IPS-NIHi7 (cell line): ENCODE measurements around the gene GMIP.
"Not testable (repeated sequence)": the region's sequence is repeated elsewhere in the genome, so short reads cannot be mapped to it uniquely, and the experiment has no call there.

ENCODE experiments used
- DNase-seq: peaks from one replicate; pipeline ENCODE4 v3.0.0; 2012; ENCODE audit warnings: mixed read lengths; ENCODE audit errors: extremely low spot score

The GMIP gene, protein sequence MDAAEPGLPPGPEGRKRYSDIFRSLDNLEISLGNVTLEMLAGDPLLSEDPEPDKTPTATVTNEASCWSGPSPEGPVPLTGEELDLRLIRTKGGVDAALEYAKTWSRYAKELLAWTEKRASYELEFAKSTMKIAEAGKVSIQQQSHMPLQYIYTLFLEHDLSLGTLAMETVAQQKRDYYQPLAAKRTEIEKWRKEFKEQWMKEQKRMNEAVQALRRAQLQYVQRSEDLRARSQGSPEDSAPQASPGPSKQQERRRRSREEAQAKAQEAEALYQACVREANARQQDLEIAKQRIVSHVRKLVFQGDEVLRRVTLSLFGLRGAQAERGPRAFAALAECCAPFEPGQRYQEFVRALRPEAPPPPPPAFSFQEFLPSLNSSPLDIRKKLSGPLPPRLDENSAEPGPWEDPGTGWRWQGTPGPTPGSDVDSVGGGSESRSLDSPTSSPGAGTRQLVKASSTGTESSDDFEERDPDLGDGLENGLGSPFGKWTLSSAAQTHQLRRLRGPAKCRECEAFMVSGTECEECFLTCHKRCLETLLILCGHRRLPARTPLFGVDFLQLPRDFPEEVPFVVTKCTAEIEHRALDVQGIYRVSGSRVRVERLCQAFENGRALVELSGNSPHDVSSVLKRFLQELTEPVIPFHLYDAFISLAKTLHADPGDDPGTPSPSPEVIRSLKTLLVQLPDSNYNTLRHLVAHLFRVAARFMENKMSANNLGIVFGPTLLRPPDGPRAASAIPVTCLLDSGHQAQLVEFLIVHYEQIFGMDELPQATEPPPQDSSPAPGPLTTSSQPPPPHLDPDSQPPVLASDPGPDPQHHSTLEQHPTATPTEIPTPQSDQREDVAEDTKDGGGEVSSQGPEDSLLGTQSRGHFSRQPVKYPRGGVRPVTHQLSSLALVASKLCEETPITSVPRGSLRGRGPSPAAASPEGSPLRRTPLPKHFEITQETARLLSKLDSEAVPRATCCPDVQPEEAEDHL

DNA sequence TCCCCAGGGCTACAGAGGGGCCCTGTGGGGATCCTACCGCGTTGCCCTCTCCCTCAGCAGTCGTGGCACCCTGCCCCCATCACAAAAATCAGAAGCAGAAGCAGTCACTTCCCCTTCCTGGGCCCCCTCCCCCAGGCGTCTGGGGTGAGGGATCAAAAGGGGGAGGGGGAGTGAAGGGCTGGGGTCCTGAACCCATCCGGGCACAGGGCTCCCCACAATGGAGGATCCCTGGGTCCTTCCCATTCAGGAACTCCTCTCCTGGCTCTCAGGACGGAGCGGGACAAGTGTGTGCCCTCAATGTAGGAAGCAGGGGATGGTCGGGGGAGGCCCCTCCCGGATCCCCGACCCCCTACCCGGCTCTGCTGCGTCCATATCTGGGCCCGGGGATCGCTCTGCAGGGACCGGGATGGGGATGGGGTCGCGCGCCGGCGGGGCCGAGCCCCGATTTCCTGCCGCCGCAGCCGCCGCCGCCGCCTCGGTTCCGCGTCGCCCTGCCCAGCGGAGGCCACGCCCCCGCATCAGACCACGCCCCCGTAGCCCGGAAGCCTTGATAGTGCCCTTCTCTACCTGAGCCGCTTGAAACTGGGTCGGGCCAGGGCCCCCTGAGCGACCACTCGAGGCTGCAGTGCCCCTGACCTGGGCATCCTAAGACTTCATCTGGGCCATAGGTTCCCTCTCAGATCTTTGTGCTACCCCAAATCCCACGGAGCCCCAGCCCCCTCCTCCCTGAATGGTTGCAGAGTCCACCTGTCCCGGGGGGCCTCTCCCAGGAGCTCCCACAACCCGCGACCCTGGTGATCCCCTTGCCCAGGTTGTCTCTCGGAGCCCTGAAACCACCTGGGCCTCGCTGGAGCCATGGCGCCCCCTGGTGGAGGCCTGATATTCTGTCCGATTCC lies at the start of gene GMIP:
GMIP (minus strand) TSS at position 500 of the 896 bp plus-strand sequence; CDS start at position 372, 128 bp downstream.
- DNase-seq, result peak; percentile 97

DNA sequence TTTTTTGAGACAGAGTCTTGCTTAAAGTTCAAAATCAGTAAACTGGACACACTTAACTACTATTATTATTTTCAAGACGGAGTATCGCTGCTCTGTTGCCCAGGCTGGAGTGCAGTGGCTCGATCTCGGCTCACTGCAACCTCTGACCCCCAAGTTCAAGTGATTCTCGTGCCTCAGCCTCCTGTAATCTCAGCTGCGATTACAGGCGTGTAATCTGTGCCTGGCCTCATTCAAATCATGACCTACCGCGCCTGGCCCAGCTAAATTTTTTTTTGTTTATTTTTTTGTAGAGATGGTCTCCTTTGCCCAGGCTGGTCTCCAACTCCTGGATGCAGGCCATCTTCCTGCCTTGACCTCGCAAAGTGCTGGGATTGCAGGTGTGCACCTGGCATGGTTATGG lies 48.2 kb upstream of the GMIP start:
- DNase-seq, result no peak

DNA sequence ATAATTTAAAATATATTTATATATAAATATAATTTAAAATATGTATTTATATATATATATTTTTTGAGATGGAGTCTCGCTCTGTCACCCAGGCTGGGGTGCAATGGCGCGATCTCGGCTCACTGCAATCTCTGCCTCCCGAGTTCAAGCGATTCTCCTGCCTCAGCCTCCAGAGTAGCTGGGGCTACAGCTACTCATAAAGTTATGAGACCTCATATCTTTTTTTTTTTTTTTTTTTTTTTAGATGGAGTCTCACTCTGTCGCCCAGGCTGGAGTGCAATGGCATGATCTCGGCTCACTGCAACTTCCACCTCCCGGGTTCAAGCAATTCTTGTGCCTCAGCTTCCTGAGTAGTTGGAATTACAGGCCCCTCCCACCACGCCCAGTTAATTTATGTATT lies 45.6 kb upstream of the GMIP start:
- DNase-seq, result not testable (repeated sequence)

DNA sequence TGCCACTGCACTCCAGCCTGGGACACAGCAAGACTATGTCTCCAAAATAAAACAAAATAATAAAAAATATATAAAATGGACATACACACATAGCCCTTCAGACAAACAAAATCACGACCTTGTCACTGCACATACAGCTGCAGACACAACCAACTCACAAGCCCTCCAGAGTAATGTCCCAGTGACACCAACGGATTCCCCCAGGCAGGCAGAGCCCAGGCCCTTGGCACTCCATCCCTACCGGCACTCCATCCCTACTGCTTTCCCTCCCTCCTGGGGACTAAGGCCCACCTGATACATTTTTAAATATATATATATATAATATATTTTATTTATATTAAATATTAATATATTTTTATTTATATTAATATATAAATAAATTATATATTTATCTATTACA lies 43.6 kb upstream of the GMIP start:
- peak; percentile 14 for DNase-seq

DNA sequence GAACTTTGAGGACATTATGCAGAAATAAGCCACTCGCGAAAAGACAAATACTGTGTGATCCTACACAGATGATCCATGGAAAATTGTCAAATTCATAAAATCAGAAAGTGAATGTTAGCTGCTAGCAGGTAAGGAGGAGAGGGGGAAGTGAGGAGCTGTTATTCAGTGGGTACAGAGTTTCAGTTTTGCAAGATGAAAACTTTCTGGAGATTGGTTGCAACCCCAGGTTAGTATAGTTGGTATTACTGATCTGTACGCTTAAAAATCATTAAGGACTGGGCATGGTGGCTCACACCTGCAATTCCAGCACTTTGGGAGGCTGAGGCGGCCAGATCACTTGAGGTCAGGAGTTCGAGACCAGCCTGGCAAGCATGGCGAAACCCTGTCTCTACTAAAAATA lies 43.1 kb upstream of the GMIP start:
- no peak for DNase-seq

DNA sequence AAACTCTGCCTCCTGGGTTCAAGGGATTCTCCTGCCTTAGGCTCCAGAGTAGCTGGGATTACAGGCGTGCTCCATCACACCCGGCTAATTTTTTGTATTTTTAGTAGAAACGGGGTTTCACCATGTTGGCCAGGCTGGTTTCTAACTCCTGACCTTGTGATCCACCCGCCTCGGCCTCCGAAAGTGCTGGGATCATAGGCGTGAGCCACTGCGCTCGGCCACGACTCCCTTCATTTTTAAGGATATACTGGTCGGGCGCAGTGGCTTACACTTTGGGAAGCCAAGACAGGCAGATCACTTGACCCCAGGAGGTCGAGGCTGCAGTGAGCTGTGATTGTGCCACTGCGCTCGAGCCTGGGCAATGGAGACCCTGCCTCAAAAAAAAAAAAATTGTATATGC lies 42.7 kb upstream of the GMIP start:
- not testable (repeated sequence) for DNase-seq

DNA sequence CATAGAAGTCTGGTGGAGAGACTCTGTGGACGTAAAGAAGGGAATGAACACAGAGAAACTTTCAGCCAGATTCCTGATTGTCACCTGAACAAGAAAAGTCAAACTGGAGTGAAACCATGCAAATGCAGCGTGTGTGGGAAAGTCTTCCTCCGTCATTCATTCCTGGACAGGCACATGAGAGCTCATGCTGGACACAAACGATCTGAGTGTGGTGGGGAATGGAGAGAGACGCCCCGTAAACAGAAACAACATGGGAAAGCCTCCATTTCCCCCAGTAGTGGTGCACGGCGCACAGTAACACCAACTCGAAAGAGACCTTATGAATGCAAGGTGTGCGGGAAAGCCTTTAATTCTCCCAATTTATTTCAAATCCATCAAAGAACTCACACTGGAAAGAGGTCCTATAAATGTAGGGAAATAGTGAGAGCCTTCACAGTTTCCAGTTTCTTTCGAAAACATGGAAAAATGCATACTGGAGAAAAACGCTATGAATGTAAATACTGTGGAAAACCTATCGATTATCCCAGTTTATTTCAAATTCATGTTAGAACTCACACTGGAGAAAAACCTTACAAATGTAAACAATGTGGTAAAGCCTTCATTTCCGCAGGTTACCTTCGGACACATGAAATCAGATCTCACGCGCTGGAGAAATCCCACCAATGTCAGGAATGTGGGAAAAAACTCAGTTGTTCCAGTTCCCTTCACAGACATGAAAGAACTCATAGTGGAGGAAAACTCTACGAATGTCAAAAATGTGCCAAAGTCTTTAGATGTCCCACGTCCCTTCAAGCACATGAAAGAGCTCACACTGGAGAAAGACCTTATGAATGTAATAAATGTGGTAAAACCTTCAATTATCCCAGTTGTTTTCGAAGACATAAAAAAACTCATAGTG lies 36.0 kb upstream of the GMIP start:
- no peak for DNase-seq

DNA sequence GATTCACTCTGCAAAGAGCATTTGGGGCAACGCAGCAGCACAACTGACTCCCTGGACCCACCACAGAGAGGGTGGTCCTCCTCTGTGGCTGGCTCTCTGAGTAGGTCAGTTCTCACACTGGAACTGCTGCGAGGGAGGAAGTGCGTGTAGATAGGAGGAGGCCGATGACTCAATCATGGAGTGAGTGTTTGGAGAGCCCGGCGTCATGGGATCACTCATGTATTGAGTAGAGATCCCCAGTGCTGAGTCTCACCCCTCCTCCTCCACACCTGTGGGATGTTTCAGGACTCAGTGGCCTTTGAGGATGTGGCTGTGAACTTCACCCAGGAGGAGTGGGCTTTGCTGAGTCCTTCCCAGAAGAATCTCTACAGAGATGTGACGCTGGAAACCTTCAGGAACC lies 34.1 kb upstream of the GMIP start:
- no peak for DNase-seq

DNA sequence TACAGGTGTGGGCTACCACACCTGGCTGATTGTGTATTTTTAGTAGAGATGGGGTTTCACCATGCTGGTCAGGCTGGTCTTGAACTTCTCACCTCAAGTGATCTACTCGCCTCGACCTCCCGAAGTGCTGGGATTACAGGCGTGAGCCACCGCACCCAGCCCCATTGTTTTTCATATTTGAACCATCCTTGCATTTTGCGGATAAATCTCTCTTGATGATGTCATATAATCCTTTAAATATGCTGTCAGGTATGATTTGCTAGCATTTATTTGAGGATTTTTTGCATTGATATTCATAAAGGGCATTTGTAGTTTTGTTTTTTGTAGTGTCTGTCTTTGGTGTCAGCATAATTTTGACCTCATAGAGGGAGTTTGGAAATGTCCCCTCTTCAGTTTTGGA lies 30.9 kb upstream of the GMIP start:
- DNase-seq, result no peak

DNA sequence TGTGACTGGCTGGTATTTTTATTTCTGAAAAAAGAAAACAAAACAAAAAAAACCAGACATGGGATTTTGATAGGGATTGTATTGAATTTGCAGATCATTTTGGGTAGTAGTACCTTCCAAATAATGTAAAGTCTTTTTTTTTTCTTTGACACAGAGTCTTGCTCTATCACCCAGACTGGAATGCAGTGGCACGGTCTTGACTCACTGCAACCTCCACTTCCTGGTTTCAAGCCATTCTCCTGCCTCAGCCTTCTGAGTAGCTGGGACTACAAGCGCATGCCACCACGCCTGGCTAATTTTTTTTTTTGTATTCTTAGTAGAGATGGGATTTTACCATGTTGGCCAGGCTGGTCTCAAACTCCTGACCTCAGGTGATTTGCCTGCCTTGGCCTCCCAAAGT lies 29.4 kb upstream of the GMIP start:
- DNase-seq, result no peak

DNA sequence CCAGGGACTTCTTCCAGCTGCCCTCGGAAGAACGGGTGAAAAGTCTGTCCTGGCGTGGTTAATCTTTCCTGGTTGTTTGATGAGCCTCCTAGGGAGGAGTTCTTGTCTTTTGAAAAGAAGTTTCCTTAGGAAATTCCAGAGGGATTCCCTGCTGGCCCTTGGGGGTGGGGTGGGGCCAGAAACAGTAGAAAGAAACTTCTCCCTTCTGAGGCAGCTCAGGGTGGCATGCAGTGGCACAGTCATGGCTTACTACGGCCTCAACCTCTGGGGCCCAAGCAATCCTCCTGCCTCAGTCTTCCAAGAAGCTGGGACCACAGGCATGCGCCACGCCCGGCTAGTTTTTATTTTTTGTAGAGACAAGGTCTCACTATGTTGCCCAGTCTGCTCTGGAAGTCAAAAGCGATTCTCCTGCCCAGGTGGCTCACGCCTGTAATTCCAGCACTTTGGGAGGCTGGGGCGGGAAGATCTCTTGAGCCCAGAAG lies 26.7 kb upstream of the GMIP start:
- peak; percentile 53 for DNase-seq

DNA sequence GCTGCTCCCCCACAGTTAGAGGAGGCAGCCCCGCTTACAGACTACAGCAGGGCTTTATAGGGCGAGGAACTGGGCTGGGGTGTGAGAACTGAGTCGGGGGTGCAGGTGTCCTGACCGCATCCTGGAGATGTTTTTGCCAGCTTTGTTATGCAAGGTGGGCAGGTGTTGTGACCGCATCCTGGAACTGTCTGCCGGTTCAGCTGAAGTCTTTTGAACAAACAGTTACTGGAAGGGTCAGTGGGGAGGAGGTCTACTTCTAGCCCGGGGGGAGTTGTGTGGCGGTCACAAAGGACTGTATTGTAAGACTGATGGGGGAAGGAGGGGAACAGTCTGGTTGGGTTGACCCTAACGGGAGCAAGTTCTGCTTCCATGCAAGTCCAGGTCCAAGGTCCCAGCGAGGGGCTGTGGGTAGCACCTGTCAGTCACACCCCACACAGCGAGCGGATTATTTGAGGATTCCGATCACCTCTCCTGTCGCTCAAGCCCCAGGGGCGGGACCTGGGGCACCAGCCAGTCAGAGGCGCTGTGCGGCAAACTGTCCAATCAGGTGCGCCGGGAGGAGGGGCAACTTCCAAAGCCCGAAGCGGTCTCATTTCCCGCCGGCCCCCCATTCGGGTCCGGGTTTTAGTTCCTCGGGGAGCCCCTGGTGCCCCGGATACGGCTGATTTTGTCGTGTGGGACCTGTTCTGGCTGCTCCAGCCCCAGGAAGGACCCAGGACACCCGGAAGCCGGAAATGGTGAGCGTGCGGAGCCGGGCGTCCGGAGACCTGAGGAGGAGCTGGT lies 25.0 kb upstream of the GMIP start, which contains the start of gene ZNF101:
ZNF101 (plus strand) TSS at position 610 of the 783 bp plus-strand sequence; CDS start at position 735, 125 bp downstream.
- peak; percentile 95 for DNase-seq

DNA sequence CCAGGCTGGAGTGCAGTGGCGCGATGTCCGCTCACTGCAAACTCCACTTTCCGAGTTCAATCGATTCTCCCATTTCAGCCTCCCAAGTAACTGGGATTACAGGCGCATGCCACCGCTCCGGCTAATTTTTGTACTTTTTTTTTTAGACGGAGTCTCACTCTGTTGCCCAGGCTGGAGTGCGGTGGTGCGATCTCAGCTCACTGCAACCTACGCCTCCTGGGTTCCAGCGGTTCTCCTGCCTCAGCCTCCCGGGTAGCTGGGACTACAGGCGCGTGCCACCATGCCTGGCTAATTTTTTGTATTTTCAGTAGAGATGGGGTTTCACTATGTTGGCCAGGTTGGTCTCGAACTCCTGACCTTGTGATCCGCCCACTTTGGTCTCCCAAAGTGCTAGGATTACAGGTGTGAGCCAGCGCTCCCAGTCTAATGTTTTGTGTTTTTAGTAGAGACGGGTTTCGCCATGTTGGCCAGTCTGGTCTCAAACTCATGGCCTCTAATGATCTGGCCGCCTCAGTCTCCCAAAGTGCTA lies 22.0 kb upstream of the GMIP start:
- DNase-seq, result not testable (repeated sequence)

DNA sequence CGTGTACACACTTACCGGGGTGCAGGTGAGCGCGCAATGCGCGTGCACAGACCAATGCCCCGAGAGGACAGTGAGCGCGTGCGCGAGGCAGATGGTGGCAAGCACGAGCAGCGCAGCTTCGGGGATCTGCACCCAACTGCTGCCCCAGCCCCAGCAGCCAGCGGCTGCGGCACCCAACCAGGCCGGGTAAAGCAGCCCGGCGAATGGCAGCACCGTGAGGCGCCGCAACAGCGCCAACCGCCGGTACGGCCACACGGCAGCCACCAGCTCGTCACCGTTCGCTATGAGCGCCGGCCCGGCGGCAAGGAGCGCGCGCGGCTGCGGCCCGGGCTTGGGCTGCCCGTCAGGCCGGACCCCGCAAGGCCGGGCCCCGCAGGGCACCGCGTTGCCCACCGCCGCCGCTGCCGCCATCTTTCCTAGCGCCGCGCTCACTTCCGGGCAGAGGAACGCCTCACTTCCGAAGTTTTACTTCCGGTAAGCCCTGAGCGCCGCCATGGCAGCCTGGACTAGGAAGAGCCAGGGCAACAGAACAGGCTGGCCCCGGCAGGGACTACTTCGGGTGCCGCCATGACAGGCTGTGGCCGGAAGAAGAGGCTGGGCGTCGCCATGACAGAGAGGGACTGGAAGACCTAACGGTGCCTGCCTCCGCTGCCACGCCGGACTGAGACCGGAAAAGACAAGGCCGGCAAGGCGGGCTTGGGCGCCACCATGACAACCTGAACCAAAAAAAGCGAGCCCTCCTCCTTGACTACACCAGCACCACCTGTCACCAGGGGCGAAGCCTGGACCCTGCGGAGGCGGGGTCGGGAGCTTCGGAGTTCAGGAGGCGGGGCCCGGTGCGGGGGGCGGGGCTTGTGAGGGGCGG lies 20.0 kb upstream of the GMIP start, which contains the start of gene ATP13A1:
ATP13A1 (minus strand) TSS at position 421 of the 865 bp plus-strand sequence; CDS start at position 411, 10 bp downstream.
- peak; percentile 91 for DNase-seq

DNA sequence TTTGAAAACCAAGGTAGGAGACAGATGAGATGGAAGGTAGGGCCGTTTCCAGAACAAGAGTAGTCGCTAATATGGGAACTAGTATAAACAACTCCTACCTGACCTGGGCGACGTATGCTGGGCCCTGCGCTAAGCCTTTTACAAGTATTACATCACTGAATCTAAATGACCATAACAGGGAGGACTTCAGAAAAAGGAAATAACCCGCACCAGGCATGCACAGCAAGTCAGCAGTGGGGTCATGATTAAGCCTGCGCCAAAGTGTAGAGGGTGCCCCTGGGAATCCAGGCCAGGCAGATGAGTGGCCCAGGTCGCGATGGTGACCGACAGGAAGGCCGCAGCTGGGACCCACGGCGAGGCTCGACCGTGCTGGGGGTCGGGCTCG lies 19.4 kb upstream of the GMIP start:
- DNase-seq, result no peak

DNA sequence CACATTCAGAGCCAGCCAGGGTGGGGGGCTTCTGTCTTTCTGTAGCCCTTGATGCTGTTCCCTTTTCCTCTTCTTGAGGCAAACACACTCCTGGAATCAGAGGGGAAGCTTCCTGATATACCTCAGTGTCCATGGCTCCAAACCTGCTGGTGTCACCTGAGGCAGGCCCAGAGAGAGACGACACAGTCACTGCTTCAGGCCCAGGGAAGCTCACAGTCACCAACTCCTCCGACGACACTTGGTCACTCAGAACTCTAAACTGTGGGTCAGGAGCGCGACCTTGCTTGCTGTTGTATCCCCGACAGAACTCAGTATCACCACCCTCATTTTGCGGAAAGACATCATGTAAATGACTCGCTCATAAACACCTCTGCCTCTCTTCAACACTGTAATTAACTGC lies 18.9 kb upstream of the GMIP start:
- DNase-seq, result no peak

DNA sequence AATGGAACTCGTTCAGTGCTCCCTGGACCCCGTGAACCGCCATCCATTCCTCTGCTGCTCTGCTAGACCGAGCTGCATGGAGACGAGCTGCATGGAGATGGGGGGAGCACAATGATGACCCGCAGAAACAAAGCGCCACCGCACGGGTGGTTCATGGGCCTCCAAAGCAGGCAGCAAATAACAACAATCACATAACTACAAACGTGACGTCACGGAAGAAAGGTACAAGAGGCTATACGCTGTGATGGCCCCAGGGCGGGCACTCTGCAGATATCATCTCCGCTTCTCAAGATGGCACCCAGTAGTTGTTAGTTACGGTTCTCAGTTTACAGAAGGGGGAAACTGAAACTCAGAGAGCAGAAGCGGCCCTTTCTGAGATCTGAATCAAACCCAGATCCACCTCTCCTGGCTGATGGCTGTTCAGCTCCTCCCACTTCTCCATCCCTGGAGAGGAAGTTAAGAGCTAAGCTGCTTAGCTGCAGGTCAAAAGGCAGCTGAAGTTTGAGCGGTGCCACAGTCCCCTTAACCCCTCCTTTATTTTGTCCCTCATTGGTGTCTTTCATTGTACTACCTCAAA lies 18.3 kb upstream of the GMIP start:
- peak; percentile 16 for DNase-seq
